Neural cell (in vitro differentiated cells): ENCODE results near the gene CYB561A3. TPM values are rescaled to one million over a fixed set of nuclear protein-coding genes. Genes with fewer than 3 reads are reported as not detected.

Experiments
- H2AFZ ChIP-seq: fragments of 200-600, 300-800 bp; sonication (generic), shearing (Covaris generic); 2 replicates; pipeline ENCODE4 v1.6.0; 2014; ENCODE audit warnings: low read depth, mild to moderate bottlenecking, antibody characterized with exemption, low read length, moderate library complexity
- H3F3A ChIP-seq: fragments of 200-600 bp; shearing (Covaris generic); 2 replicates; pipeline ENCODE4 v1.6.1; 2016; ENCODE audit warnings: mild to moderate bottlenecking, moderate library complexity, mixed read lengths, antibody characterized with exemption, low read length; ENCODE audit not compliant: insufficient read depth, poor library complexity, severe bottlenecking
- H3K27ac ChIP-seq: fragments of 200-600, 300-800 bp; sonication (generic), shearing (Covaris generic); 2 replicates; pipeline ENCODE4 v1.5.1; 2014; ENCODE audit warnings: mild to moderate bottlenecking, low read length, moderate library complexity
- H3K27me3 ChIP-seq: fragments of 300-800, 200-600 bp; sonication (generic), shearing (Covaris generic); 2 replicates; pipeline ENCODE4 v1.6.0; 2014; ENCODE audit warnings: mild to moderate bottlenecking, low read depth, low read length, moderate library complexity; ENCODE audit not compliant: insufficient read depth
- H3K36me3 ChIP-seq: fragments of 300-800, 200-600 bp; sonication (generic), shearing (Covaris generic); 2 replicates; pipeline ENCODE4 v1.5.1; 2014; ENCODE audit warnings: mild to moderate bottlenecking, antibody characterized with exemption, low read length, moderate library complexity; ENCODE audit not compliant: insufficient read depth
- H3K4me2 ChIP-seq: fragments of 300-800, 200-600 bp; sonication (generic), shearing (Covaris generic); 2 replicates; pipeline ENCODE4 v1.6.0; 2014; ENCODE audit warnings: mild to moderate bottlenecking, low read length
- H3K4me3 ChIP-seq: fragments of 300-800, 200-600 bp; sonication (generic), shearing (Covaris generic); 2 replicates; pipeline ENCODE4 v1.5.1; 2014; ENCODE audit warnings: mild to moderate bottlenecking, low read length, moderate library complexity
- H3K79me2 ChIP-seq: fragments of 200-600 bp; shearing (Covaris generic); replicated peaks from 2 replicates; pipeline ENCODE4 v1.6.0; 2014; ENCODE audit warnings: mild to moderate bottlenecking, low read length, moderate library complexity; ENCODE audit not compliant: insufficient read depth
- H3K9ac ChIP-seq: fragments of 300-800, 200-600 bp; sonication (generic), shearing (Covaris generic); 2 replicates; pipeline ENCODE4 v1.6.1; 2016; ENCODE audit warnings: mild to moderate bottlenecking, low read length, mixed read lengths
- H3K9me2 ChIP-seq: fragments of 200-600 bp; shearing (Covaris generic); 2 replicates; pipeline ENCODE4 v1.6.1; 2016; ENCODE audit warnings: mild to moderate bottlenecking, low read length, mixed read lengths; ENCODE audit not compliant: insufficient read depth
- H3K9me3 ChIP-seq: fragments of 200-600, 300-800 bp; sonication (generic), shearing (Covaris generic); 2 replicates; pipeline ENCODE4 v1.6.1; 2016; ENCODE audit warnings: mild to moderate bottlenecking, mixed run types, low read length, moderate library complexity, mixed read lengths
- H4K20me1 ChIP-seq: fragments of 200-600 bp; shearing (Covaris generic); 2 replicates; pipeline ENCODE4 v1.6.1; 2016; ENCODE audit warnings: mild to moderate bottlenecking, mixed run types; ENCODE audit not compliant: insufficient read depth
- CTCF ChIP-seq: fragments of 450-650 bp; IDR thresholded peaks from 2 replicates; pipeline ENCODE4 v1.5.1; 2014; ENCODE audit warnings: antibody characterized with exemption, mild to moderate bottlenecking, moderate library complexity; ENCODE audit not compliant: poor library complexity, severe bottlenecking
- EP300 ChIP-seq: fragments of 450-650 bp; conservative IDR thresholded peaks from 2 replicates; pipeline ENCODE4 v1.6.1; 2014; ENCODE audit warnings: antibody characterized with exemption, mild to moderate bottlenecking, moderate library complexity; ENCODE audit not compliant: poor library complexity, severe bottlenecking
- EZH2 ChIP-seq: fragments of 200-600, 300-800 bp; shearing (Covaris generic), sonication (generic); IDR thresholded peaks from 2 replicates; pipeline ENCODE4 v1.6.1; 2014; ENCODE audit warnings: antibody characterized with exemption, low read length, borderline replicate concordance, mild to moderate bottlenecking; ENCODE audit not compliant: insufficient read depth, poor library complexity, severe bottlenecking
- MXI1 ChIP-seq: fragments of 450-650 bp; conservative IDR thresholded peaks from 2 replicates; pipeline ENCODE4 v1.6.1; 2014; ENCODE audit warnings: antibody characterized with exemption, mild to moderate bottlenecking; ENCODE audit not compliant: poor library complexity, severe bottlenecking
- POLR2AphosphoS5 ChIP-seq: IDR thresholded peaks from 2 replicates; pipeline ENCODE4 v1.6.1; 2012
- RAD21 ChIP-seq: fragments of 450-650 bp; conservative IDR thresholded peaks from 2 replicates; pipeline ENCODE4 v1.6.1; 2014; ENCODE audit warnings: antibody characterized with exemption, mild to moderate bottlenecking, moderate library complexity
- REST ChIP-seq: IDR thresholded peaks from 2 replicates; pipeline ENCODE4 v1.6.1; 2012; ENCODE audit warnings: borderline replicate concordance
- SMC3 ChIP-seq: fragments of 450-650 bp; conservative IDR thresholded peaks from 2 replicates; pipeline ENCODE4 v1.6.1; 2014; ENCODE audit warnings: antibody characterized with exemption, mild to moderate bottlenecking, moderate library complexity; ENCODE audit not compliant: poor library complexity
- TAF1 ChIP-seq: IDR thresholded peaks from 2 replicates; pipeline ENCODE4 v1.6.1; 2012; ENCODE audit warnings: low read depth
- polyA plus RNA-seq: library from polyadenylated mRNA; depleted of rRNA; stranded (reverse); fragments of >200 nt; gene quantifications from 2 replicates; pipeline ENCODE4 v1.2.3, GENCODE V29; 2014

CYB561A3 gene
- polyA plus RNA-seq, 1 donor from 2014 or later = 36.3 TPM

GRCh38 chr11:61362542-61362875 lies 827 bp upstream of the CYB561A3 start:
- Histone ChIP-seq H3K27ac (peak overlapping the region; percentile 100), H3K27me3 (no peaks in the 10 kb centered on the region), H2AFZ (peak overlapping the region; percentile 96), H3K9me3 (no peaks in the 10 kb centered on the region), H3K4me3 (peak overlapping the region; percentile 97), H3K36me3 (no peaks in the 10 kb centered on the region), H3K79me2 (peaks cover 24% of the 10 kb centered on the region), H3K4me2 (peak overlapping the region; percentile 71), H4K20me1 (no peaks in the 10 kb centered on the region), H3K9me2 (no peaks in the 10 kb centered on the region), H3F3A (no peaks in the 10 kb centered on the region), H3K9ac (peak overlapping the region; percentile 100)
- TF ChIP-seq MXI1 = peak; percentile 72
- no peak for TF ChIP-seq RAD21
- no peak for TF ChIP-seq TAF1

GRCh38 chr11:61361237-61361740 lies 393 bp downstream of the CYB561A3 start:
- H3K79me2 ChIP-seq = peaks cover 24% of the 10 kb centered on the region
- H3K9me2 ChIP-seq = no peaks in the 10 kb centered on the region
- H3K9ac ChIP-seq = peak overlapping the region; percentile 100
- H4K20me1 ChIP-seq = no peaks in the 10 kb centered on the region
- H3K4me2 ChIP-seq = peak overlapping the region; percentile 90
- no peaks in the 10 kb centered on the region for H3F3A ChIP-seq
- TF ChIP-seq EP300 = no peak
- TF ChIP-seq SMC3 = no peak
- H3K4me3 ChIP-seq = peak overlapping the region; percentile 97
- H2AFZ ChIP-seq = peak overlapping the region; percentile 96
- H3K36me3 ChIP-seq = no peaks in the 10 kb centered on the region
- no peaks in the 10 kb centered on the region for H3K27me3 ChIP-seq
- peak overlapping the region; percentile 100 for H3K27ac ChIP-seq
- H3K9me3 ChIP-seq = no peaks in the 10 kb centered on the region

- Histone ChIP-seq H3K9ac (no peak overlapping the region), H3K4me3 (no peak overlapping the region), H3K9me2 (no peaks in the 10 kb centered on the region), H3K79me2 (peaks cover 24% of the 10 kb centered on the region), H3K9me3 (no peaks in the 10 kb centered on the region), H3F3A (no peaks in the 10 kb centered on the region), H3K27me3 (no peaks in the 10 kb centered on the region), H3K4me2 (no peak overlapping the region), H4K20me1 (no peaks in the 10 kb centered on the region), H2AFZ (no peak overlapping the region), H3K36me3 (no peaks in the 10 kb centered on the region), H3K27ac (no peak overlapping the region)
- TF ChIP-seq CTCF (no peak), EP300 (no peak), EZH2 (no peak), POLR2AphosphoS5 (no peak), MXI1 (no peak), SMC3 (no peak), REST (no peak), RAD21 (no peak), TAF1 (no peak)
Measured at GRCh38 chr11:61359516-61359915, 2.2 kb downstream of the CYB561A3 start.
